OCI-LY7 (cell line): Measurements from ENCODE around the gene SLC13A2.

ENCODE experiments used
- EZH2phosphoT487 ChIP-seq: fragments of 200-600 bp; sonication (generic); IDR thresholded peaks from 2 replicates; pipeline ENCODE4 v1.6.1; 2018; ENCODE audit warnings: low read depth, borderline replicate concordance, mild to moderate bottlenecking, mixed run types, antibody characterized with exemption, low read length, moderate library complexity, mixed read lengths
- TF ChIP-seq, protein P1 (sequence below): fragments of 200-600 bp; sonication (generic); conservative IDR thresholded peaks from 2 replicates; pipeline ENCODE4 v1.5.1; 2014; ENCODE audit warnings: mild to moderate bottlenecking, antibody characterized with exemption, low read length, moderate library complexity, mixed read lengths

- TF ChIP-seq, protein P1, sequence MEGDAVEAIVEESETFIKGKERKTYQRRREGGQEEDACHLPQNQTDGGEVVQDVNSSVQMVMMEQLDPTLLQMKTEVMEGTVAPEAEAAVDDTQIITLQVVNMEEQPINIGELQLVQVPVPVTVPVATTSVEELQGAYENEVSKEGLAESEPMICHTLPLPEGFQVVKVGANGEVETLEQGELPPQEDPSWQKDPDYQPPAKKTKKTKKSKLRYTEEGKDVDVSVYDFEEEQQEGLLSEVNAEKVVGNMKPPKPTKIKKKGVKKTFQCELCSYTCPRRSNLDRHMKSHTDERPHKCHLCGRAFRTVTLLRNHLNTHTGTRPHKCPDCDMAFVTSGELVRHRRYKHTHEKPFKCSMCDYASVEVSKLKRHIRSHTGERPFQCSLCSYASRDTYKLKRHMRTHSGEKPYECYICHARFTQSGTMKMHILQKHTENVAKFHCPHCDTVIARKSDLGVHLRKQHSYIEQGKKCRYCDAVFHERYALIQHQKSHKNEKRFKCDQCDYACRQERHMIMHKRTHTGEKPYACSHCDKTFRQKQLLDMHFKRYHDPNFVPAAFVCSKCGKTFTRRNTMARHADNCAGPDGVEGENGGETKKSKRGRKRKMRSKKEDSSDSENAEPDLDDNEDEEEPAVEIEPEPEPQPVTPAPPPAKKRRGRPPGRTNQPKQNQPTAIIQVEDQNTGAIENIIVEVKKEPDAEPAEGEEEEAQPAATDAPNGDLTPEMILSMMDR: no peak
- TF ChIP-seq EZH2phosphoT487: no peak
Measured at GRCh38 chr17:28503420-28503819, 30.0 kb downstream of the SLC13A2 start.
